H1 (cell line): ENCODE data around the gene TTC34. TPM values are rescaled to one million over a fixed set of nuclear protein-coding genes. Genes with fewer than 3 reads are reported as not detected.

Experiments
- CTCF ChIA-PET: fragments of 300-600 bp; sonication (Branson Sonifier 250); formaldehyde crosslinking; loops from one replicate; lab custom pipeline; 2021; ENCODE audit not compliant: partially characterized antibody; lab: Charles Lee
- POLR2A ChIA-PET: fragments of 300-600 bp; sonication (Branson Sonifier 250); formaldehyde crosslinking; loops from one replicate; lab custom pipeline; 2021; ENCODE audit warnings: inconsistent platforms; ENCODE audit not compliant: partially characterized antibody; lab: Charles Lee
- DNase-seq, 2 experiments: peaks; one replicate each; pipeline versions ENCODE4 v3.0.0 to v3.0.0-alpha.2; 2010 to 2022; ENCODE audit warnings: low spot score in 2 of 2, low read depth in 1 of 2, mixed read lengths in 1 of 2
- FAIRE-seq: peaks from 2 replicates; lab custom pipeline; 2011; peaks lifted over from hg19 to GRCh38; lab: Jason Lieb, UNC
- H2AFZ ChIP-seq: 2 replicates; pipeline ENCODE4 v1.8.1; 2012; ENCODE audit warnings: low read length, inconsistent platforms
- H2AK5ac ChIP-seq: 2 replicates; pipeline ENCODE4 v1.6.1; 2013; ENCODE audit warnings: low read depth, low read length
- H2BK120ac ChIP-seq: replicated peaks from 2 replicates; pipeline ENCODE3; 2013; ENCODE audit warnings: low read depth, low read length, inconsistent platforms
- H2BK12ac ChIP-seq: 2 replicates; pipeline ENCODE4 v1.6.1; 2013; ENCODE audit warnings: low read depth, low read length
- H2BK15ac ChIP-seq: 2 replicates; pipeline ENCODE4 v1.6.1; 2013; ENCODE audit warnings: low read length
- H2BK20ac ChIP-seq: 2 replicates; pipeline ENCODE4 v1.6.1; 2013; ENCODE audit warnings: low read length
- H2BK5ac ChIP-seq: 2 replicates; pipeline ENCODE4 v1.6.1; 2013; ENCODE audit warnings: low read depth, low read length
- H3K14ac ChIP-seq: 2 replicates; pipeline ENCODE4 v1.6.1; 2013; ENCODE audit warnings: inconsistent platforms; ENCODE audit not compliant: insufficient read length
- H3K18ac ChIP-seq: 2 replicates; pipeline ENCODE4 v1.6.1; 2013; ENCODE audit warnings: low read length; ENCODE audit errors: extremely low read depth
- H3K23ac ChIP-seq: 2 replicates; pipeline ENCODE4 v1.6.1; 2013; ENCODE audit warnings: inconsistent platforms; ENCODE audit not compliant: insufficient read length
- H3K23me2 ChIP-seq: 2 replicates; pipeline ENCODE4 v1.6.1; 2013; ENCODE audit warnings: low read depth, low read length
- H3K27ac ChIP-seq: 2 replicates; pipeline ENCODE4 v1.6.1; 2011; ENCODE audit warnings: low read depth, low read length, inconsistent platforms
- H3K27me3 ChIP-seq, 4 experiments: replicated peaks in 1 of 4; 1 replicate in 1 of 4; 2 replicates in 3 of 4; pipeline versions ENCODE4 v1.6.1 to v1.8.1; 2011 to 2013; ENCODE audit warnings: low read length in 3 of 4, mild to moderate bottlenecking in 3 of 4, inconsistent platforms in 2 of 4, mixed read lengths in 2 of 4, moderate library complexity in 1 of 4; ENCODE audit not compliant: control insufficient read depth in 3 of 4, insufficient read depth in 3 of 4; ENCODE audit errors: extremely low read depth in 1 of 4
- H3K36me3 ChIP-seq, 4 experiments: 2 replicates each; pipeline versions ENCODE4 v1.6.1 to v1.8.1; 2011 to 2013; ENCODE audit warnings: mild to moderate bottlenecking in 4 of 4, low read length in 3 of 4, moderate library complexity in 2 of 4, control low read depth in 1 of 4, inconsistent platforms in 1 of 4; ENCODE audit not compliant: insufficient read depth in 4 of 4, control insufficient read depth in 2 of 4
- H3K4ac ChIP-seq: replicated peaks from 2 replicates; pipeline ENCODE3; 2013; ENCODE audit warnings: low read length, low read depth, mixed read lengths, inconsistent platforms; ENCODE audit not compliant: insufficient read length
- H3K4me1 ChIP-seq, 4 experiments: replicated peaks in 1 of 4; 1 replicate in 1 of 4; 2 replicates in 3 of 4; pipeline versions ENCODE4 v1.6.1 to v1.8.1; 2011 to 2013; ENCODE audit warnings: low read length in 3 of 4, inconsistent platforms in 2 of 4, mixed read lengths in 1 of 4; ENCODE audit not compliant: insufficient read depth in 4 of 4, control insufficient read depth in 3 of 4
- H3K4me2 ChIP-seq, 2 experiments: 2 replicates each; pipeline versions ENCODE4 v1.6.1 to v1.8.1; 2011 to 2013; ENCODE audit warnings: low read depth in 2 of 2, low read length in 2 of 2, control low read depth in 1 of 2, inconsistent platforms in 1 of 2, mild to moderate bottlenecking in 1 of 2; ENCODE audit not compliant: insufficient read depth in 1 of 2
- H3K4me3 ChIP-seq, 4 experiments: fragments of 200-600, 300-600 bp in 1 of 4; sonication (generic), shearing (Covaris generic), sonication (Bioruptor Twin) in 1 of 4; 2 replicates each; pipeline versions ENCODE4 v1.5.1 to v1.8.1; 2011 to 2016; ENCODE audit warnings: low read length in 4 of 4, low read depth in 3 of 4, control low read depth in 2 of 4, inconsistent platforms in 2 of 4, mild to moderate bottlenecking in 2 of 4, mixed read lengths in 1 of 4, moderate library complexity in 1 of 4; ENCODE audit not compliant: insufficient read depth in 2 of 4; ENCODE audit errors: extremely low read depth in 1 of 4
- H3K56ac ChIP-seq: replicated peaks from 2 replicates; pipeline ENCODE3; 2013; ENCODE audit warnings: low read depth, mild to moderate bottlenecking, mixed read lengths, low read length, inconsistent platforms; ENCODE audit not compliant: insufficient read length
- H3K79me1 ChIP-seq: 2 replicates; pipeline ENCODE4 v1.6.1; 2013; ENCODE audit warnings: low read depth, low read length, control low read depth
- H3K79me2 ChIP-seq, 2 experiments: 2 replicates each; pipeline versions ENCODE4 v1.6.1 to v1.8.1; 2012 to 2013; ENCODE audit warnings: low read length in 2 of 2, mild to moderate bottlenecking in 2 of 2, inconsistent platforms in 1 of 2; ENCODE audit not compliant: insufficient read depth in 2 of 2, control insufficient read depth in 1 of 2
- H3K9ac ChIP-seq, 4 experiments: replicated peaks in 1 of 4; 1 replicate in 1 of 4; 2 replicates in 3 of 4; pipeline versions ENCODE4 v1.6.1 to v1.8.1; 2011 to 2013; ENCODE audit warnings: low read depth in 3 of 4, low read length in 3 of 4, control low read depth in 2 of 4, mild to moderate bottlenecking in 2 of 4, moderate library complexity in 2 of 4, inconsistent platforms in 1 of 4; ENCODE audit errors: extremely low read depth in 1 of 4
- H3K9me3 ChIP-seq, 2 experiments: 2 replicates each; pipeline versions ENCODE4 v1.6.1 to v1.8.1; 2012 to 2013; ENCODE audit warnings: mild to moderate bottlenecking in 2 of 2, moderate library complexity in 2 of 2, control low read depth in 1 of 2, inconsistent platforms in 1 of 2, low read depth in 1 of 2, low read length in 1 of 2, mixed read lengths in 1 of 2; ENCODE audit not compliant: insufficient read depth in 2 of 2
- H4K20me1 ChIP-seq, 2 experiments: replicated peaks in 1 of 2; 2 replicates each; pipeline versions ENCODE3 to v1.8.1; 2011 to 2013; ENCODE audit warnings: inconsistent platforms in 2 of 2, low read length in 2 of 2, mild to moderate bottlenecking in 1 of 2; ENCODE audit not compliant: insufficient read depth in 2 of 2, control insufficient read depth in 1 of 2
- H4K5ac ChIP-seq: 2 replicates; pipeline ENCODE4 v1.6.1; 2013; ENCODE audit warnings: low read length, low read depth, mixed read lengths, inconsistent platforms; ENCODE audit not compliant: insufficient read length
- H4K8ac ChIP-seq: 2 replicates; pipeline ENCODE4 v1.8.0; 2013; ENCODE audit warnings: mild to moderate bottlenecking, moderate library complexity, low read length, inconsistent platforms; ENCODE audit not compliant: insufficient read depth; ENCODE audit errors: extremely low read depth
- H4K91ac ChIP-seq: replicated peaks from 2 replicates; pipeline ENCODE3; 2013; ENCODE audit warnings: low read length, mixed read lengths, inconsistent platforms; ENCODE audit not compliant: insufficient read length
- ATF3 ChIP-seq: IDR thresholded peaks from 2 replicates; pipeline ENCODE4 v1.6.1; 2011; ENCODE audit warnings: low read depth, mild to moderate bottlenecking, low read length; ENCODE audit not compliant: insufficient read depth
- CTCF ChIP-seq, 3 experiments: IDR thresholded peaks; 1 replicate in 2 of 3; 2 replicates in 1 of 3; pipeline versions ENCODE4 v1.5.1 to v1.6.1; 2011; ENCODE audit warnings: low read length in 3 of 3, mild to moderate bottlenecking in 3 of 3, inconsistent platforms in 2 of 3, low read depth in 1 of 3, moderate library complexity in 1 of 3; ENCODE audit not compliant: insufficient read depth in 1 of 3; ENCODE audit errors: control extremely low read depth in 1 of 3
- E2F6 ChIP-seq: IDR thresholded peaks from 2 replicates; pipeline ENCODE4 v1.6.1; 2012; ENCODE audit warnings: inconsistent platforms
- GABPA ChIP-seq: IDR thresholded peaks from 2 replicates; pipeline ENCODE4 v1.6.1; 2011; ENCODE audit warnings: mild to moderate bottlenecking, low read length, moderate library complexity, borderline replicate concordance; ENCODE audit not compliant: insufficient read depth
- KDM5A ChIP-seq: fragments of 200-600 bp; IDR thresholded peaks from 2 replicates; pipeline ENCODE4 v1.7.1; 2012; ENCODE audit warnings: mild to moderate bottlenecking, low read length, inconsistent platforms, mixed read lengths
- MAX ChIP-seq: IDR thresholded peaks from 2 replicates; pipeline ENCODE4 v1.6.1; 2012; ENCODE audit warnings: inconsistent platforms
- SIN3A ChIP-seq, 2 experiments: IDR thresholded peaks in 1 of 2; conservative IDR thresholded peaks in 1 of 2; 2 replicates each; pipeline ENCODE4 v1.6.1; 2011 to 2012; ENCODE audit warnings: low read length in 2 of 2, improper control_type of control experiment in 1 of 2, low read depth in 1 of 2, mild to moderate bottlenecking in 1 of 2
- SIX5 ChIP-seq: IDR thresholded peaks from 2 replicates; pipeline ENCODE4 v1.6.1; 2011; ENCODE audit warnings: mild to moderate bottlenecking, low read depth, low read length
- ZNF274 ChIP-seq: IDR thresholded peaks from 2 replicates; pipeline ENCODE4 v1.7.0; 2012; ENCODE audit warnings: low read length, borderline replicate concordance; ENCODE audit errors: extremely low read depth
- WGBS, 2 experiments: shearing (Covaris generic) in 1 of 2; methylation state at CpG; one replicate each; pipeline versions ENCODE4 v1.1.6 to v1.1.7; 2013 to 2015; ENCODE audit warnings: low lambda C conversion rate in 2 of 2, mixed read lengths in 2 of 2, inconsistent platforms in 1 of 2, low coverage in 1 of 2, missing lambda C conversion rate in 1 of 2; ENCODE audit not compliant: insufficient replicate concordance in 2 of 2, insufficient coverage in 1 of 2, insufficient read length in 1 of 2; ENCODE audit errors: extremely low coverage in 1 of 2, missing lambda C conversion rate in 1 of 2; 5-methylcytosine and 5-hydroxymethylcytosine counted together
- polyA plus RNA-seq, 7 experiments: library from polyadenylated mRNA; depleted of rRNA in 3 of 7; stranded (reverse) in 5 of 7; unstranded in 2 of 7; fragments of >200 nt in 5 of 7; fragments of 200-250 nt in 2 of 7; gene quantifications; 1 replicate in 5 of 7; 2 replicates in 1 of 7; 4 replicates in 1 of 7; pipeline versions ENCODE4 v1.2.1 to v1.2.3, GENCODE V29; 2011 to 2013; ENCODE audit warnings: missing spikeins in 2 of 7, mixed read lengths in 2 of 7
- total RNA-seq: library from RNA; stranded (reverse); fragmentation: NEBNext Ultra II Directional; extraction: Animal tissue kit (Norgen Biotek cat#: 25700); gene quantifications from 2 replicates; pipeline ENCODE4 v1.2.1, GENCODE V29; 2021

Gene TTC34
- total and polyA plus RNA-seq, 2 of the 8 experiments (the other 6 are each of a cell fraction or from before 2014, with no cell fraction given) = 0.23 to 0.50 TPM

- Histone ChIP-seq H3K18ac (no peak overlapping the region), H3K56ac (no peak overlapping the region), H3K4me1 (no peaks in the 10 kb centered on the region), H3K27ac (no peak overlapping the region), H3K79me2 (no peaks in the 10 kb centered on the region), H3K4me2 (no peak overlapping the region), H3K4me3 (no peak overlapping the region), H4K20me1 (no peaks in the 10 kb centered on the region), H3K14ac (no peak overlapping the region), H3K9ac (no peak overlapping the region), H3K9me3 (peaks cover 78 to 96% of the 10 kb centered on the region in 2 experiments), H3K27me3 (no peaks in the 10 kb centered on the region), H3K36me3 (no peaks in the 10 kb centered on the region; a peak in 1 of 8 replicates), H3K23ac (no peak overlapping the region), H2BK15ac (no peak overlapping the region), H4K8ac (no peak overlapping the region), H3K23me2 (no peaks in the 10 kb centered on the region), H2AFZ (no peak overlapping the region), H2BK12ac (no peak overlapping the region), H4K91ac (no peak overlapping the region), H3K79me1 (no peaks in the 10 kb centered on the region), H3K4ac (no peak overlapping the region), H2AK5ac (no peak overlapping the region), H2BK5ac (no peak overlapping the region), H2BK120ac (no peak overlapping the region), H2BK20ac (no peak overlapping the region), H4K5ac (no peak overlapping the region)
- 92% methylated on average over 23 of the region's 24 CpGs; no CpG with 5 or more reads in 1 of the 2 experiments for WGBS, 2 experiments
- CTCF ChIA-PET = no interaction called here
- POLR2A ChIA-PET = no interaction called here
- DNase-seq (no peak), FAIRE-seq (no peak)
- no peak for TF ChIP-seq SIX5
- no peak for TF ChIP-seq MAX
- TF ChIP-seq ZNF274 = no peak
- TF ChIP-seq ATF3 = no peak
- TF ChIP-seq E2F6 = no peak
- no peak for TF ChIP-seq KDM5A
- no peak for TF ChIP-seq CTCF (IDR thresholded peaks at IDR 0.05; ENCODE audit: control extremely low read depth in 1 of 3, insufficient read depth in 1 of 3, low read depth in 1 of 3, low read length in 3 of 3)
- TF ChIP-seq GABPA = no peak
- TF ChIP-seq SIN3A (conservative IDR thresholded peaks at IDR 0.05 in 1 of 2, IDR thresholded peaks at IDR 0.05 in 1 of 2; ENCODE audit: low read depth in 1 of 2, low read length in 2 of 2) = no peak
Measured at GRCh38 chr1:2814511-2815075, 13.1 kb upstream of the TTC34 start.
